ENCODE data around the gene TAF1A.

TAF1A gene

DNA sequence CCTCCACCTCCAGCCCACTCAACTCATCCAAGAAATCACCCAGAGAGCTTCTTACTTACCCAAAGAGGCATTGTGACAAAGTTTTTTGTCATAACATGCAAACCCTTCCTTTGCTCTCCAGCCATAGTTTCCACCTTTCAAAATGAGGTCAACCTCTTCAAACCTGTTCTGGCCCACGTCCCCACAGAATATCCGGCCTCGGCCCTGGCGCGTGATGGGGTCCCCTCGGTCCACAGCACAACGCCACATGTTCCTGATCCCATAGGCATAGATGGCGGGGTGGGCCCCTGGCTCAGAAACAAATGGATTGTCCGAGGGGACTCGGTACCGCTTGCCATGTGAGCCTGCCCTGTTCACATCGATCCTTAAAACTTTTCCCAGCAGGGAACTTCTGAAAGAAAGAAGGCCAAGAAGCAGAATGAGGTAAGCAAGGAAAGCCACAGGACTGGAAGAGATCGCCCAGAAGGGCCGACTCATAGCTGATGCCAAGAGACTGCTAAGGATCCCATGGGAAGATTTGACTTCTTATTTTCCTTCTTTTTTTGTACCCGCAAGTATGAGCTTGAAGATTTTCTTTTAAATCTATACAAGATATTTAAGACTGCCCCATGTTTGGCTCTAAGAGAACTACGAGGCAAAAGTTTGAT is 49.7 kb downstream of the TAF1A start:
- H3K9ac ChIP-seq (ENCODE audit: low read length), result no peak overlapping the region
- no peaks in the 10 kb centered on the region for H3K27me3 ChIP-seq (ENCODE audit: insufficient read depth, low read length)
- H3K4me1 ChIP-seq (ENCODE audit: insufficient read depth, low read length, severe bottlenecking), result no peaks in the 10 kb centered on the region
- no peaks in the 10 kb centered on the region for H3F3A ChIP-seq (ENCODE audit: insufficient read depth, low read length)
- no peak overlapping the region for H2AFZ ChIP-seq (ENCODE audit: low read length)
- no peak overlapping the region for H3K4me3 ChIP-seq (ENCODE audit: low read depth, low read length, poor library complexity, severe bottlenecking)
- TF ChIP-seq EZH2 (IDR thresholded peaks at IDR 0.05; ENCODE audit: borderline replicate concordance, low read length), result no peak
- TF ChIP-seq, protein P1, sequence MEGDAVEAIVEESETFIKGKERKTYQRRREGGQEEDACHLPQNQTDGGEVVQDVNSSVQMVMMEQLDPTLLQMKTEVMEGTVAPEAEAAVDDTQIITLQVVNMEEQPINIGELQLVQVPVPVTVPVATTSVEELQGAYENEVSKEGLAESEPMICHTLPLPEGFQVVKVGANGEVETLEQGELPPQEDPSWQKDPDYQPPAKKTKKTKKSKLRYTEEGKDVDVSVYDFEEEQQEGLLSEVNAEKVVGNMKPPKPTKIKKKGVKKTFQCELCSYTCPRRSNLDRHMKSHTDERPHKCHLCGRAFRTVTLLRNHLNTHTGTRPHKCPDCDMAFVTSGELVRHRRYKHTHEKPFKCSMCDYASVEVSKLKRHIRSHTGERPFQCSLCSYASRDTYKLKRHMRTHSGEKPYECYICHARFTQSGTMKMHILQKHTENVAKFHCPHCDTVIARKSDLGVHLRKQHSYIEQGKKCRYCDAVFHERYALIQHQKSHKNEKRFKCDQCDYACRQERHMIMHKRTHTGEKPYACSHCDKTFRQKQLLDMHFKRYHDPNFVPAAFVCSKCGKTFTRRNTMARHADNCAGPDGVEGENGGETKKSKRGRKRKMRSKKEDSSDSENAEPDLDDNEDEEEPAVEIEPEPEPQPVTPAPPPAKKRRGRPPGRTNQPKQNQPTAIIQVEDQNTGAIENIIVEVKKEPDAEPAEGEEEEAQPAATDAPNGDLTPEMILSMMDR (IDR thresholded peaks at IDR 0.05; ENCODE audit: low read length), result no peak
- no peaks in the 10 kb centered on the region for H4K20me1 ChIP-seq (ENCODE audit: insufficient read depth, low read length)
- H3K27ac ChIP-seq (ENCODE audit: low read depth, low read length, poor library complexity, severe bottlenecking), result no peak overlapping the region
- H3K9me2 ChIP-seq (ENCODE audit: low read depth, low read length), result no peaks in the 10 kb centered on the region
- no peaks in the 10 kb centered on the region for H3K79me2 ChIP-seq (ENCODE audit: insufficient read depth, low read length)
- H3K9me3 ChIP-seq (ENCODE audit: low read length), result no peaks in the 10 kb centered on the region
- H3K4me2 ChIP-seq (ENCODE audit: low read length), result no peak overlapping the region
- no peaks in the 10 kb centered on the region for H3K36me3 ChIP-seq (ENCODE audit: insufficient read depth, low read length)

DNA sequence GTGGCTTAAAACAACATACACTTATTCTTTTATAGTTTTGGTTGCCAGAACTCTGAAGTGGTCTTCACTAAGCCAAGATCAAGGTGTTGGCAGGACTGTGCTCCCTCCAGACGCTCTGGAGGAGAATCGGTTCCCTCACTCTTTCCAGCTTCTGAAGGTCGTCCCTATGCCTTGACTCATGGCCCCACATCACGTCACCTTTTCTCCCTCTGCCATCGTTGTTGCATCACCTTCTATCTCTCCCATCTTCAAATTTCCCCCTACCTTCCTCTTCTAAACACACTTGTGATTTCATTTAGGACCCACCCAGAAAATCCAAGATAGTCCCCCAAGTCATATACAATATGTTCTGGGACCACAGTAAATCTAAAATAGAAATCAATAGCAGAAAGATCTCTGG is 54.3 kb downstream of the TAF1A start:
- Histone ChIP-seq H3K9ac (ENCODE audit: low read length) (no peak overlapping the region), H3K27me3 (ENCODE audit: insufficient read depth, low read length) (no peaks in the 10 kb centered on the region), H4K20me1 (ENCODE audit: insufficient read depth, low read length) (no peaks in the 10 kb centered on the region), H2AFZ (ENCODE audit: low read length) (no peak overlapping the region), H3F3A (ENCODE audit: insufficient read depth, low read length) (no peaks in the 10 kb centered on the region), H3K9me2 (ENCODE audit: low read depth, low read length) (no peaks in the 10 kb centered on the region), H3K36me3 (ENCODE audit: insufficient read depth, low read length) (no peaks in the 10 kb centered on the region), H3K27ac (ENCODE audit: low read depth, low read length, poor library complexity, severe bottlenecking) (no peak overlapping the region), H3K4me1 (ENCODE audit: insufficient read depth, low read length, severe bottlenecking) (no peaks in the 10 kb centered on the region), H3K79me2 (ENCODE audit: insufficient read depth, low read length) (no peaks in the 10 kb centered on the region), H3K9me3 (ENCODE audit: low read length) (no peaks in the 10 kb centered on the region), H3K4me3 (ENCODE audit: low read depth, low read length, poor library complexity, severe bottlenecking) (no peak overlapping the region), H3K4me2 (ENCODE audit: low read length) (no peak overlapping the region)
- TF ChIP-seq EZH2 (IDR thresholded peaks at IDR 0.05; ENCODE audit: borderline replicate concordance, low read length), result no peak
- TF ChIP-seq, protein P1 (IDR thresholded peaks at IDR 0.05; ENCODE audit: low read length), result no peak

DNA sequence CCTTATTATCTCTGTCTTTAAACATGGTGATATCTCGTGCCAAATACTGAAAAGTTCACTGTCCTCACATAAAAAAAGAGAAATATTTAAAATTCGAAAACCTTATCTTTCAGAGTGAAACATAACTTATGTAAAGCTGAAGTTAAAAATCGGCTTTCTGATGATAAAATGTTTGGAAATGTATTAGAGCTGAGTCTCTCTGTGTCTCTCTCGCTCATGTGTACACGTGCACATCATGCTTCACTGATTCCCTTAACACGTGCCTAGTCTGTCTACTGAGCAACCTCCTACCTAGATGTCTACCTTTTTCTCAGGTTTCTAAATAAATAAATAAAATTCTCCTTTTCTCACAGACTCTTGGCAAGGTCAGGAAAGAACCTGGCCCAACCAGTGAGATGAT is 58.9 kb downstream of the TAF1A start:
- H3F3A ChIP-seq (ENCODE audit: insufficient read depth, low read length), result no peaks in the 10 kb centered on the region
- H2AFZ ChIP-seq (ENCODE audit: low read length), result no peak overlapping the region
- H3K79me2 ChIP-seq (ENCODE audit: insufficient read depth, low read length), result no peaks in the 10 kb centered on the region
- H3K27ac ChIP-seq (ENCODE audit: low read depth, low read length, poor library complexity, severe bottlenecking), result no peak overlapping the region
- TF ChIP-seq, protein P1 (IDR thresholded peaks at IDR 0.05; ENCODE audit: low read length), result no peak
- no peak for TF ChIP-seq EZH2 (IDR thresholded peaks at IDR 0.05; ENCODE audit: borderline replicate concordance, low read length)
- H3K4me3 ChIP-seq (ENCODE audit: low read depth, low read length, poor library complexity, severe bottlenecking), result no peak overlapping the region
- H4K20me1 ChIP-seq (ENCODE audit: insufficient read depth, low read length), result no peaks in the 10 kb centered on the region
- H3K27me3 ChIP-seq (ENCODE audit: insufficient read depth, low read length), result no peaks in the 10 kb centered on the region
- H3K9me3 ChIP-seq (ENCODE audit: low read length), result no peaks in the 10 kb centered on the region
- no peak overlapping the region for H3K4me2 ChIP-seq (ENCODE audit: low read length)
- no peak overlapping the region for H3K9ac ChIP-seq (ENCODE audit: low read length)
- no peaks in the 10 kb centered on the region for H3K9me2 ChIP-seq (ENCODE audit: low read depth, low read length)
- H3K36me3 ChIP-seq (ENCODE audit: insufficient read depth, low read length), result no peaks in the 10 kb centered on the region
- H3K4me1 ChIP-seq (ENCODE audit: insufficient read depth, low read length, severe bottlenecking), result no peaks in the 10 kb centered on the region
